HCT116 (cell line): ENCODE data around the gene IMPA2.

Source experiments
- CEBPB ChIP-seq: IDR thresholded peaks from 2 replicates; pipeline ENCODE4 v1.6.1; 2012; ENCODE audit warnings: low read depth
- CTCF ChIP-seq, 3 experiments: fragments of 200-600 bp in 1 of 3; sonication (generic) in 1 of 3; IDR thresholded peaks in 2 of 3; conservative IDR thresholded peaks in 1 of 3; 2 replicates each; pipeline ENCODE4 v1.5.1; 2012 to 2017; ENCODE audit warnings: low read depth in 2 of 3, low read length in 2 of 3, antibody characterized with exemption in 1 of 3, borderline replicate concordance in 1 of 3, control low read depth in 1 of 3, mild to moderate bottlenecking in 1 of 3, mixed read lengths in 1 of 3, mixed run types in 1 of 3, moderate library complexity in 1 of 3; ENCODE audit not compliant: insufficient read depth in 1 of 3
- EZH2 ChIP-seq: fragments of 200-600 bp; sonication (generic); IDR thresholded peaks from 2 replicates; pipeline ENCODE4 v1.6.1; 2017; ENCODE audit warnings: antibody characterized with exemption, mixed run types
- FOSL1 ChIP-seq: IDR thresholded peaks from 2 replicates; pipeline ENCODE4 v1.6.1; 2012; ENCODE audit warnings: low read depth
- MAX ChIP-seq: IDR thresholded peaks from 2 replicates; pipeline ENCODE4 v1.6.1; 2012
- POLR2A ChIP-seq: IDR thresholded peaks from 2 replicates; pipeline ENCODE4 v1.7.0; 2011; ENCODE audit warnings: borderline replicate concordance; ENCODE audit not compliant: insufficient read depth, insufficient read length; ENCODE audit errors: extremely low read depth
- POLR2AphosphoS5 ChIP-seq: IDR thresholded peaks from 2 replicates; pipeline ENCODE4 v1.6.1; 2011; ENCODE audit warnings: mild to moderate bottlenecking, low read depth, low read length, moderate library complexity
- SP1 ChIP-seq: IDR thresholded peaks from 2 replicates; pipeline ENCODE4 v1.6.1; 2012; ENCODE audit warnings: low read depth
- TCF7L2 ChIP-seq: IDR thresholded peaks from 2 replicates; pipeline ENCODE4 v1.7.0; 2011; ENCODE audit warnings: borderline replicate concordance, inconsistent platforms; ENCODE audit not compliant: insufficient read depth, insufficient read length; ENCODE audit errors: extremely low read depth
- ZBTB33 ChIP-seq: IDR thresholded peaks from 2 replicates; pipeline ENCODE4 v1.6.1; 2011; ENCODE audit warnings: mild to moderate bottlenecking, low read length, moderate library complexity; ENCODE audit not compliant: insufficient replicate concordance; ENCODE audit errors: extremely low read depth

GRCh38 chr18:11955239-11956029 is 25.9 kb upstream of the IMPA2 start:
- no peak for TF ChIP-seq TCF7L2
- TF ChIP-seq ZBTB33, result no peak
- no peak; the same call in 1 of the 2 replicates for TF ChIP-seq FOSL1
- no peak for TF ChIP-seq CTCF (IDR thresholded peaks at IDR 0.05 in 2 of 3, conservative IDR thresholded peaks at IDR 0.05 in 1 of 3; ENCODE audit: borderline replicate concordance in 1 of 3, insufficient read depth in 1 of 3, low read depth in 2 of 3, low read length in 2 of 3)
- peak; percentile 7; the same call in 1 of the 2 replicates for TF ChIP-seq SP1
- TF ChIP-seq POLR2AphosphoS5, result no peak
- no peak for TF ChIP-seq EZH2
- TF ChIP-seq POLR2A, result no peak
- TF ChIP-seq CEBPB, result peak; percentile 82; the same call in 1 of the 2 replicates
- TF ChIP-seq MAX, result no peak
